CD4-positive, alpha-beta T cell (primary cell): ENCODE data around the gene FOXC1. TPM values are rescaled to one million over a fixed set of nuclear protein-coding genes. Genes with fewer than 3 reads are reported as not detected.

ENCODE experiments used
- ATAC-seq: fragments of 200-7000 bp; cut with Tn5 transposase; one replicate; pipeline ENCODE4 v1.10.0; 2022; ENCODE audit warnings: mild to moderate bottlenecking; ENCODE audit not compliant: poor library complexity
- CTCF ChIA-PET: fragments of 350-600 bp; sonication (Branson Sonifier 250); formaldehyde crosslinking; loops from one replicate; lab custom pipeline; 2021; ENCODE audit warnings: antibody characterized with exemption, inconsistent platforms; lab: Charles Lee
- POLR2A ChIA-PET: fragments of 350-600 bp; sonication (Branson Sonifier 250); formaldehyde crosslinking; loops from one replicate; lab custom pipeline; 2021; ENCODE audit warnings: antibody characterized with exemption, inconsistent platforms; lab: Charles Lee
- DNase-seq, 14 experiments: peaks; one replicate each; pipeline ENCODE4 v3.0.0-alpha.2; 2013 to 2020; ENCODE audit warnings: mixed read lengths in 2 of 14
- H3K27ac ChIP-seq, 2 donors: one replicate each; pipeline versions ENCODE4 v1.5.1 to v1.7.0; 2013; ENCODE audit warnings: low read length in 2 of 2, low read depth in 1 of 2, mild to moderate bottlenecking in 1 of 2
- H3K27me3 ChIP-seq, 2 experiments: 1 replicate in 1 of 2; 2 replicates in 1 of 2; pipeline versions ENCODE4 v1.6.1 to v1.7.0; 2013; ENCODE audit warnings: low read length in 2 of 2, control low read depth in 1 of 2, mild to moderate bottlenecking in 1 of 2, moderate library complexity in 1 of 2; ENCODE audit not compliant: insufficient read depth in 2 of 2, control insufficient read depth in 1 of 2
- H3K36me3 ChIP-seq: one replicate; pipeline ENCODE4 v1.6.1; 2013; ENCODE audit warnings: low read length, control low read depth; ENCODE audit not compliant: insufficient read depth
- H3K4me1 ChIP-seq: one replicate; pipeline ENCODE4 v1.6.1; 2013; ENCODE audit warnings: low read length, control low read depth; ENCODE audit not compliant: insufficient read depth
- H3K4me3 ChIP-seq: one replicate; pipeline ENCODE4 v1.5.1; 2013; ENCODE audit warnings: mild to moderate bottlenecking, low read length, moderate library complexity
- H3K9me3 ChIP-seq, 2 experiments: 1 replicate in 1 of 2; 2 replicates in 1 of 2; pipeline versions ENCODE4 v1.6.1 to v1.7.0; 2013; ENCODE audit warnings: low read length in 2 of 2, mild to moderate bottlenecking in 2 of 2, control low read depth in 1 of 2, moderate library complexity in 1 of 2; ENCODE audit not compliant: control insufficient read depth in 1 of 2, insufficient read depth in 1 of 2
- H3K27ac Mint-ChIP-seq: one replicate; pipeline ENCODE4 v1.8.0; 2020; ENCODE audit warnings: mixed read lengths
- H3K27me3 Mint-ChIP-seq: one replicate; pipeline ENCODE4 v1.8.0; 2021; ENCODE audit warnings: mixed read lengths
- H3K36me3 Mint-ChIP-seq: one replicate; pipeline ENCODE4 v1.8.0; 2021; ENCODE audit warnings: low read depth, mixed read lengths
- H3K4me1 Mint-ChIP-seq: one replicate; pipeline ENCODE4 v1.8.0; 2021; ENCODE audit warnings: low read depth, mixed read lengths
- H3K4me3 Mint-ChIP-seq: one replicate; pipeline ENCODE4 v1.8.0; 2020; ENCODE audit warnings: mild to moderate bottlenecking, mixed read lengths
- H3K9me3 Mint-ChIP-seq: one replicate; pipeline ENCODE4 v1.8.0; 2020; ENCODE audit warnings: mixed read lengths
- intact Hi-C, 2 experiments: fragments of 100-400 bp; cut with DNase I in 1 of 2; cut with micrococcal nuclease in 1 of 2; formaldehyde crosslinking; loops; one replicate each; pipeline versions ENCODE4 v1.15.1 to v1.9.0; 2023 to 2025; cut with DNase I, micrococcal nuclease
- total RNA-seq, 174 experiments: library from RNA in 2 of 174; stranded (reverse) in 2 of 174; gene quantifications; one replicate each; pipeline ENCODE4 v1.2.3 and lab custom pipeline; 2021 to 2026
- TF ChIP-seq, protein P1 (sequence below): fragments of 200-600 bp; IDR thresholded peaks from one replicate; pipeline ENCODE4 v1.8.0; 2022; ENCODE audit warnings: antibody characterized with exemption, mild to moderate bottlenecking

The FOXC1 gene
- total RNA-seq, 2 experiments from 2014 or later: not detected

DNA sequence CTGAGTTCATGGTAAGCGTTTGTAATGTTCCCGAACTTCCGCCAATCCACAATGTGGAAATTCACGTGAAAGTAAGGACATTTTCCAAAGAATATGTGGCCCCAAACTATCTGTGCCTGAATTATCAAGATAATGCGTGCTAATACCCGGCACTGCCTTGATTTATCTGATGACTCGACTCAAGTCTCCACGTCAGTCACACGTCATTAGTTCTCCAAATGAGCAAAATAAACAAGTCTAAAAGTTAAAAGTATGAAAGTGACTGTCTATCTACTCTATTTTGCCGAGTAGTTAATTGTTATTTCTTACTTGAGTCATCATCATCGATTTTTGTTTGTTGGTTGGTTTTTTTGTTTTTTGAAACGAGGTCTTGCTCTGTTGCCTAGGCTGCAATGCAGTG, 21.7 kb upstream of the FOXC1 start:
- ChIA-PET CTCF (no interaction called here), POLR2A (no interaction called here)
- H3K4me1 Mint-ChIP-seq: no peaks in the 10 kb centered on the region
- H3K27ac ChIP-seq: no peak overlapping the region
- H3K9me3 Mint-ChIP-seq: no peaks in the 10 kb centered on the region
- H3K4me3 ChIP-seq: no peak overlapping the region
- no peak overlapping the region for H3K27ac Mint-ChIP-seq
- no peak overlapping the region for H3K4me3 Mint-ChIP-seq
- TF ChIP-seq, protein P1, sequence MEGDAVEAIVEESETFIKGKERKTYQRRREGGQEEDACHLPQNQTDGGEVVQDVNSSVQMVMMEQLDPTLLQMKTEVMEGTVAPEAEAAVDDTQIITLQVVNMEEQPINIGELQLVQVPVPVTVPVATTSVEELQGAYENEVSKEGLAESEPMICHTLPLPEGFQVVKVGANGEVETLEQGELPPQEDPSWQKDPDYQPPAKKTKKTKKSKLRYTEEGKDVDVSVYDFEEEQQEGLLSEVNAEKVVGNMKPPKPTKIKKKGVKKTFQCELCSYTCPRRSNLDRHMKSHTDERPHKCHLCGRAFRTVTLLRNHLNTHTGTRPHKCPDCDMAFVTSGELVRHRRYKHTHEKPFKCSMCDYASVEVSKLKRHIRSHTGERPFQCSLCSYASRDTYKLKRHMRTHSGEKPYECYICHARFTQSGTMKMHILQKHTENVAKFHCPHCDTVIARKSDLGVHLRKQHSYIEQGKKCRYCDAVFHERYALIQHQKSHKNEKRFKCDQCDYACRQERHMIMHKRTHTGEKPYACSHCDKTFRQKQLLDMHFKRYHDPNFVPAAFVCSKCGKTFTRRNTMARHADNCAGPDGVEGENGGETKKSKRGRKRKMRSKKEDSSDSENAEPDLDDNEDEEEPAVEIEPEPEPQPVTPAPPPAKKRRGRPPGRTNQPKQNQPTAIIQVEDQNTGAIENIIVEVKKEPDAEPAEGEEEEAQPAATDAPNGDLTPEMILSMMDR: no peak
- no peak for DNase-seq
- no peaks in the 10 kb centered on the region for H3K27me3 ChIP-seq
- no peaks in the 10 kb centered on the region for H3K36me3 Mint-ChIP-seq
- peaks cover 27% of the 10 kb centered on the region for H3K27me3 Mint-ChIP-seq
- no peak for ATAC-seq
- no peaks in the 10 kb centered on the region for H3K9me3 ChIP-seq
- no peaks in the 10 kb centered on the region for H3K4me1 ChIP-seq
- H3K36me3 ChIP-seq: no peaks in the 10 kb centered on the region
- intact Hi-C loops: no loop called here

DNA sequence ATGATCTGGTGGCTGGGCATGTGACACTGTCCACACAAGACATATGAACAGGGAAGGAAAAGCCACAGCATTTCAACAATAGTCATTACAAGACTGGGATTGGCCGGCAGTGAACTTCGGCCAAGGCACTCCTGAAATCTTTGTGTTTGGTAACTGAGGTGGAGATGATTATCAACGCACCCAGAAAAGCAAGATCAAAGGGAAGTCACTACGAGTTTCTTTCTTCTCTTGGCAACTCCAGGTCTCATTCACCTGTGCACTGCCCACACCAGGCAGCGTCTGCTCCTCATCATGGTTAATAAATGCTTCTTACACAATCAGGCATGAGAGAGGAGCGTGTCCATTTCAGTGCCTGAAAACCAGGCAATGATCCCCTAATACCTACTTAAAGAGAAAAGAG, 20.5 kb upstream of the FOXC1 start:
- Histone ChIP-seq H3K9me3 (no peaks in the 10 kb centered on the region), H3K36me3 (no peaks in the 10 kb centered on the region), H3K27me3 (no peaks in the 10 kb centered on the region), H3K4me1 (no peaks in the 10 kb centered on the region), H3K27ac (no peak overlapping the region), H3K4me3 (no peak overlapping the region)
- ChIA-PET POLR2A (no interaction called here), CTCF (no interaction called here)
- ATAC-seq: no peak
- Mint-ChIP-seq H3K27ac (no peak overlapping the region), H3K27me3 (peaks cover 32% of the 10 kb centered on the region), H3K4me1 (no peaks in the 10 kb centered on the region), H3K4me3 (no peak overlapping the region), H3K9me3 (no peaks in the 10 kb centered on the region), H3K36me3 (no peaks in the 10 kb centered on the region)
- intact Hi-C loops: no loop called here
- TF ChIP-seq, protein P1: no peak
- no peak for DNase-seq

GRCh38 chr6:1590580-1590979, 19.1 kb upstream of the FOXC1 start:
- TF ChIP-seq, protein P1: no peak
- no peak overlapping the region for H3K27ac Mint-ChIP-seq
- DNase-seq (no peak), ATAC-seq (no peak)
- intact Hi-C loops: no loop called here
- no peak overlapping the region for H3K4me3 ChIP-seq
- no peaks in the 10 kb centered on the region for H3K4me1 ChIP-seq
- H3K27ac ChIP-seq: no peak overlapping the region
- ChIA-PET POLR2A (no interaction called here), CTCF (no interaction called here)
- no peaks in the 10 kb centered on the region for H3K9me3 Mint-ChIP-seq
- no peaks in the 10 kb centered on the region for H3K9me3 ChIP-seq
- H3K36me3 ChIP-seq: no peaks in the 10 kb centered on the region
- H3K4me3 Mint-ChIP-seq: no peak overlapping the region
- no peaks in the 10 kb centered on the region for H3K36me3 Mint-ChIP-seq
- H3K27me3 ChIP-seq: peaks cover 3 to 11% of the 10 kb centered on the region in 2 experiments
- H3K4me1 Mint-ChIP-seq: peaks cover 4% of the 10 kb centered on the region
- H3K27me3 Mint-ChIP-seq: peaks cover 37% of the 10 kb centered on the region
